Mammary microvascular endothelial cell (primary cell): ENCODE data around the gene FGF22. TPM values are rescaled to one million over a fixed set of nuclear protein-coding genes. Genes with fewer than 3 reads are reported as not detected.

Source experiments
- total RNA-seq: library from RNA; depleted of rRNA; stranded (reverse); fragments of >200 nt; gene quantifications from 2 replicates; pipeline ENCODE4 v1.2.3, GENCODE V29; 2015

Gene FGF22
- not detected in 2 replicates for total RNA-seq

GRCh38 chr19:639253-640160 is at the start of gene FGF22:
FGF22 (plus strand) TSS chr19:639879; CDS start chr19:639926, 47 bp downstream.

GRCh38 chr19:633068-633785 is 6.5 kb upstream of the FGF22 start, which contains the start of gene POLRMT:
POLRMT (minus strand) TSS chr19:633537; CDS start chr19:633512, 25 bp downstream.

GRCh38 chr19:662962-663681 is 23.4 kb downstream of the FGF22 start, which contains the start of gene RNF126:
RNF126 (minus strand) TSS chr19:663214; CDS start chr19:663121, 93 bp downstream.

GRCh38 chr19:676339-677105 is 36.8 kb downstream of the FGF22 start, which contains the start of gene FSTL3:
FSTL3 (plus strand) TSS chr19:676392; CDS start chr19:676424, 32 bp downstream.

Other genes starting within 250 kb of the FGF22 start
- gene C2CD4C, start 230.7 kb upstream of the FGF22 start, total RNA-seq, result under 0.01 and 0.10 TPM in 2 replicates
- gene SHC2, start 178.8 kb upstream of the FGF22 start, total RNA-seq, result 2.3 and 4.3 TPM in 2 replicates
- gene MADCAM1, start 143.4 kb upstream of the FGF22 start, total RNA-seq, result 0.05 TPM in 1 of 2 replicates, not detected in the other
- 40.9 and 48.2 TPM in 2 replicates for gene TPGS1, start 132.4 kb upstream of the FGF22 start, total RNA-seq
- 111 and 117 TPM in 2 replicates for gene CDC34, start 108.1 kb upstream of the FGF22 start, total RNA-seq
- not detected in 2 replicates for gene GZMM, start 95.8 kb upstream of the FGF22 start, total RNA-seq
- gene BSG, start 67.3 kb upstream of the FGF22 start, total RNA-seq, result 537 and 604 TPM in 2 replicates
- gene HCN2, start 50.0 kb upstream of the FGF22 start, total RNA-seq, result 0.07 and 0.10 TPM in 2 replicates
- 27.9 and 38.4 TPM in 2 replicates for gene POLRMT, start 6.3 kb upstream of the FGF22 start, total RNA-seq
- 90.7 and 99.4 TPM in 2 replicates for gene RNF126, start 23.3 kb downstream of the FGF22 start, total RNA-seq
- gene FSTL3, start 36.5 kb downstream of the FGF22 start, total RNA-seq, result 103 and 104 TPM in 2 replicates
- gene PRSS57, start 55.6 kb downstream of the FGF22 start, total RNA-seq, result not detected in 2 replicates
- 5.9 and 6.9 TPM in 2 replicates for gene PALM, start 69.1 kb downstream of the FGF22 start, total RNA-seq
- not detected in 2 replicates for gene MISP, start 111.2 kb downstream of the FGF22 start, total RNA-seq
- gene PTBP1, start 157.6 kb downstream of the FGF22 start, total RNA-seq, result 303 and 434 TPM in 2 replicates
- gene PLPPR3, start 182.1 kb downstream of the FGF22 start, total RNA-seq, result 0.25 TPM in 1 of 2 replicates, not detected in the other
- gene AZU1, start 188.0 kb downstream of the FGF22 start, total RNA-seq, result not detected in 2 replicates
- gene PRTN3, start 201.1 kb downstream of the FGF22 start, total RNA-seq, result not detected in 2 replicates
- not detected in 2 replicates for gene ELANE, start 212.4 kb downstream of the FGF22 start, total RNA-seq
- gene CFD, start 219.8 kb downstream of the FGF22 start, total RNA-seq, result 0.40 and 1.4 TPM in 2 replicates